GM23248 (cell line): ENCODE measurements around the gene TWF2.

Experiments
- EZH2 ChIP-seq: fragments of 200-600 bp; sonication (generic); IDR thresholded peaks from 2 replicates; pipeline ENCODE4 v1.6.1; 2018; ENCODE audit warnings: antibody characterized with exemption, mild to moderate bottlenecking; ENCODE audit not compliant: insufficient read depth, poor library complexity, severe bottlenecking
- EZH2phosphoT487 ChIP-seq: fragments of 200-600 bp; sonication (generic); IDR thresholded peaks from 2 replicates; pipeline ENCODE4 v1.6.1; 2018; ENCODE audit warnings: antibody characterized with exemption, moderate library complexity, mild to moderate bottlenecking, low read depth; ENCODE audit not compliant: insufficient read depth

GRCh38 chr3:52231502-52232278 is 7.3 kb downstream of the TWF2 start:
- TF ChIP-seq EZH2phosphoT487 = no peak
- no peak for TF ChIP-seq EZH2
